ENCODE measurements around the gene GAB4. TPM values are rescaled to one million over a fixed set of nuclear protein-coding genes. Genes with fewer than 3 reads are reported as not detected.
"Not testable (repeated sequence)": the region's sequence is repeated elsewhere in the genome, so short reads cannot be mapped to it uniquely, and the experiment has no call there.

The GAB4 gene
- total RNA-seq, 4 donors from 2014 or later, result not detected

GRCh38 chr22:16953206-16954059, 54.6 kb downstream of the GAB4 start:
- peaks cover 4 to 14% of the 10 kb centered on the region in 2 donors for H3K4me1 ChIP-seq
- H3K9me3 ChIP-seq, result no peaks in the 10 kb centered on the region
- in situ Hi-C loops (cut with MboI; ENCODE audit: low sequenced_read_pairs in 4 of 4) (no loop called here), intact Hi-C loops (cut with DNase I; ENCODE audit: low total_unique reads) (no loop called here)
- H3K27ac ChIP-seq, result no peak overlapping the region
- no peak overlapping the region for H3K4me3 ChIP-seq
- H3K27me3 ChIP-seq, result no peaks in the 10 kb centered on the region
- no peaks in the 10 kb centered on the region for H3K36me3 ChIP-seq
- DNase-seq (no peak), ATAC-seq (peak in 1 of 2 donors; percentile 20)
- TF ChIP-seq POLR2A (IDR thresholded peaks at IDR 0.05) (no peak), CTCF (IDR thresholded peaks at IDR 0.05 in 4 of 5, conservative IDR thresholded peaks at IDR 0.05 in 1 of 5) (no peak)

DNA sequence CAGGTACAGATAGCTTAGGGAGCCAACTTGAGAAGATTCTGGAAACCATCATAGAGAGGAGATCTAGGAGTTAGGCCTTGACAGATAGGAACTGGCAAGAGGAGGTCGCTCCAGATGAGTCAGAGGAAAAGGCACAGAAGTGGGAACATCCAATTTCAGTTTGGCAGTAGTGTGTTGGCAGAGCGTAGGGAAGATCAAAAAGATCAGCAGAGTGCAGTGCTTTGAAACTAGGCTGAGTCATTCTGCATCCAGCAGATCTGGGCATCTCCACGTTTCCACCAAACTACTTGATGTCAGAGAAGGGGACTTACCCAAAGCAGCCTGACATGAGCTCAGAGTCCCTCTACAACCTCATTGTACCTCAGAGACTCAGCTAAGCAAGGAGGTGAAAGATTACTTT, 58.5 kb downstream of the GAB4 start:
- Histone ChIP-seq H3K4me1 (peaks cover 4 to 14% of the 10 kb centered on the region in 2 donors), H3K27me3 (no peaks in the 10 kb centered on the region), H3K36me3 (no peaks in the 10 kb centered on the region), H3K9me3 (no peaks in the 10 kb centered on the region), H3K4me3 (no peak overlapping the region), H3K27ac (peak overlapping the region; percentile 18 to 75 (median 68))
- peak; percentile 99 to 100 for ATAC-seq
- peak; percentile 50 to 79 for DNase-seq
- TF ChIP-seq CTCF (IDR thresholded peaks at IDR 0.05 in 4 of 5, conservative IDR thresholded peaks at IDR 0.05 in 1 of 5), result no peak
- TF ChIP-seq POLR2A (IDR thresholded peaks at IDR 0.05), result no peak
- intact Hi-C loops (cut with DNase I; ENCODE audit: low total_unique reads), result no loop called here
- in situ Hi-C loops (cut with MboI; ENCODE audit: low sequenced_read_pairs in 4 of 4), result no loop called here

DNA sequence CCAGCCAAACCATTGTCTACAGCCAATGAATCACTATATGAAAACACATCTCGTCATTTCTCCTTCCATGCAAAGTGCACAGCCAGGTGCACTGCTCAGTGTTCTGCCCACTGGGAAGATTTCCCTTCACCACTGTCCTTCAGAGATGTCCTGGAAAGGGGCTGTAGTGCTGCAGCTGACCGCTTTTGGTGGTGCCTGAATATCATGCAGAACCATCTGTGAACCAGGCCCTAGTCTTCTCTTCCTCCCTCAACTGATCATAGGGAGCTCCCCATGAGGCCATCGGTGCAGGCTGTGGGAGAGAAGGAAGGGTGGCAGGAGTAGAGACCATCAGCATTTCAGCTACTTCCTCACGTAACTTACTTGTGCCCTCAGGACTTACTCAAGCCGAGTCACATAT, 70.2 kb downstream of the GAB4 start:
- in situ Hi-C loops (cut with MboI; ENCODE audit: low sequenced_read_pairs in 4 of 4) (loop anchor here in 1 of 4 donors (10.0 kb wide), 1 partner anchor 117 kb away; no protein-coding TSS in a partner anchor), intact Hi-C loops (cut with DNase I; ENCODE audit: low total_unique reads) (no loop called here)
- Histone ChIP-seq H3K9me3 (no peaks in the 10 kb centered on the region), H3K36me3 (no peaks in the 10 kb centered on the region), H3K4me1 (no peaks in the 10 kb centered on the region), H3K27ac (no peak overlapping the region), H3K4me3 (no peak overlapping the region), H3K27me3 (peaks cover 0 to 2% (median 0%) of the 10 kb centered on the region in 3 donors)
- ATAC-seq (no peak), DNase-seq (no peak)
- TF ChIP-seq CTCF (IDR thresholded peaks at IDR 0.05 in 4 of 5, conservative IDR thresholded peaks at IDR 0.05 in 1 of 5) (no peak), POLR2A (IDR thresholded peaks at IDR 0.05) (no peak)

GRCh38 chr22:16937209-16937608, 70.8 kb downstream of the GAB4 start:
- ATAC-seq; H3K36me3 ChIP-seq; DNase-seq; H3K27me3 ChIP-seq; H3K9me3 ChIP-seq; H3K4me1 ChIP-seq; H3K27ac ChIP-seq; intact Hi-C loops (cut with DNase I; ENCODE audit: low total_unique reads); H3K4me3 ChIP-seq: not testable (repeated sequence)
- in situ Hi-C loops (cut with MboI; ENCODE audit: low sequenced_read_pairs in 4 of 4), result loop anchor here in 1 of 4 donors (10.0 kb wide), 1 partner anchor 118 kb away; no protein-coding TSS in a partner anchor

DNA sequence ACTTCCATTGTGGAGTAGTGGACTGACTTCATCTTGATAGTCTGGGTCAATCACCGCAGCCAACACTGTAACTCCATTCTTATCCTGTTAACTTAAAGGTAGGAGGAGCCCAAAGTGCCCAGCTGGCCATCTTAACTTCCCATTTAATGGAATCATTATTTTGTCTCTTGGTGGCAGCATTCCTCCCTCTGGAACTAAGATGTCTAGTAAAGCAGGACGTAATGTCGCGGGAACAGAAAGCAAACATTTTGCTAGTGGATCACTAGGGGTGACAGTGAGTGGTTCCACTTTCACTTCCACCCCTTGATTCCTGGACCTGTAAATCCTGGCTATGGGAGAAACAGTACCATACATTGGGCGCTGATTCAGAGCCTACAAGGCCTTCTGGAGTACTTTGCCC, 71.4 kb downstream of the GAB4 start:
- Histone ChIP-seq H3K4me1 (no peaks in the 10 kb centered on the region), H3K4me3 (no peak overlapping the region), H3K36me3 (no peaks in the 10 kb centered on the region), H3K27me3 (peaks cover 0 to 2% (median 0%) of the 10 kb centered on the region in 3 donors), H3K9me3 (no peaks in the 10 kb centered on the region), H3K27ac (no peak overlapping the region)
- intact Hi-C loops (cut with DNase I; ENCODE audit: low total_unique reads) (no loop called here), in situ Hi-C loops (cut with MboI; ENCODE audit: low sequenced_read_pairs in 4 of 4) (loop anchor here in 1 of 4 donors (10.0 kb wide), 1 partner anchor 118 kb away; no protein-coding TSS in a partner anchor)
- TF ChIP-seq CTCF (IDR thresholded peaks at IDR 0.05 in 4 of 5, conservative IDR thresholded peaks at IDR 0.05 in 1 of 5) (no peak), POLR2A (IDR thresholded peaks at IDR 0.05) (no peak)
- ATAC-seq, result no peak
- DNase-seq, result no peak
